Trophoblast cell (in vitro differentiated cells and primary cell): ENCODE measurements around the gene FGD3.

ENCODE experiments used
- DNase-seq, 2 donors: peaks; one replicate each; pipeline ENCODE4 v3.0.0-alpha.2; 2016
- H2AFZ ChIP-seq: 2 replicates; pipeline ENCODE4 v1.6.1; 2013; ENCODE audit warnings: low read length, moderate library complexity, mild to moderate bottlenecking; ENCODE audit not compliant: insufficient read depth, poor library complexity
- H2AK5ac ChIP-seq: 2 replicates; pipeline ENCODE4 v1.6.1; 2013; ENCODE audit warnings: mild to moderate bottlenecking, low read length
- H2BK120ac ChIP-seq: 2 replicates; pipeline ENCODE4 v1.6.1; 2013; ENCODE audit warnings: low read length, mild to moderate bottlenecking, moderate library complexity; ENCODE audit not compliant: insufficient read depth, poor library complexity
- H2BK12ac ChIP-seq: 2 replicates; pipeline ENCODE4 v1.6.1; 2013; ENCODE audit warnings: mild to moderate bottlenecking, low read length, moderate library complexity
- H2BK5ac ChIP-seq: 2 replicates; pipeline ENCODE4 v1.6.1; 2013; ENCODE audit warnings: low read length, low read depth, moderate library complexity, mild to moderate bottlenecking; ENCODE audit not compliant: poor library complexity
- H3K14ac ChIP-seq: 2 replicates; pipeline ENCODE4 v1.6.1; 2013; ENCODE audit warnings: mild to moderate bottlenecking, low read length
- H3K18ac ChIP-seq: 2 replicates; pipeline ENCODE4 v1.6.1; 2013; ENCODE audit warnings: mild to moderate bottlenecking, low read length
- H3K23ac ChIP-seq: 2 replicates; pipeline ENCODE4 v1.6.1; 2013; ENCODE audit warnings: low read length
- H3K27ac ChIP-seq: 2 replicates; pipeline ENCODE4 v1.5.1; 2013; ENCODE audit warnings: low read depth, mild to moderate bottlenecking, inconsistent platforms, low read length, moderate library complexity
- H3K27me3 ChIP-seq: 2 replicates; pipeline ENCODE4 v1.6.1; 2013; ENCODE audit warnings: inconsistent platforms, mild to moderate bottlenecking, low read length, moderate library complexity; ENCODE audit not compliant: insufficient read depth
- H3K36me3 ChIP-seq, 2 experiments: 1 replicate in 1 of 2; 2 replicates in 1 of 2; pipeline ENCODE4 v1.6.1; 2013; ENCODE audit warnings: low read length in 2 of 2, mild to moderate bottlenecking in 2 of 2, moderate library complexity in 1 of 2; ENCODE audit not compliant: insufficient read depth in 2 of 2, control insufficient read depth in 1 of 2
- H3K4ac ChIP-seq: 2 replicates; pipeline ENCODE4 v1.6.1; 2013; ENCODE audit warnings: low read depth, mild to moderate bottlenecking, low read length, moderate library complexity
- H3K4me1 ChIP-seq, 2 experiments: 1 replicate in 1 of 2; 2 replicates in 1 of 2; pipeline ENCODE4 v1.6.1; 2013; ENCODE audit warnings: low read length in 2 of 2, mild to moderate bottlenecking in 2 of 2, moderate library complexity in 1 of 2; ENCODE audit not compliant: insufficient read depth in 2 of 2, control insufficient read depth in 1 of 2
- H3K4me2 ChIP-seq: 2 replicates; pipeline ENCODE4 v1.6.1; 2013; ENCODE audit warnings: inconsistent platforms, mild to moderate bottlenecking, low read length, moderate library complexity
- H3K4me3 ChIP-seq: 2 replicates; pipeline ENCODE4 v1.5.1; 2013; ENCODE audit warnings: mild to moderate bottlenecking, low read depth, low read length, inconsistent platforms
- H3K79me1 ChIP-seq: one replicate; pipeline ENCODE4 v1.6.1; 2013; ENCODE audit warnings: low read length
- H3K79me2 ChIP-seq: 2 replicates; pipeline ENCODE4 v1.6.1; 2013; ENCODE audit warnings: low read length, mild to moderate bottlenecking; ENCODE audit not compliant: control insufficient read depth, insufficient read depth, poor library complexity
- H3K9ac ChIP-seq: 2 replicates; pipeline ENCODE4 v1.6.1; 2013; ENCODE audit warnings: mild to moderate bottlenecking, low read length
- H3K9me3 ChIP-seq: 2 replicates; pipeline ENCODE4 v1.6.1; 2013; ENCODE audit warnings: low read depth, mild to moderate bottlenecking, control low read depth, inconsistent platforms, low read length; ENCODE audit not compliant: insufficient read depth
- H4K12ac ChIP-seq: 2 replicates; pipeline ENCODE4 v1.6.1; 2013; ENCODE audit warnings: low read depth, mild to moderate bottlenecking, low read length, moderate library complexity
- H4K8ac ChIP-seq: 2 replicates; pipeline ENCODE4 v1.6.1; 2013; ENCODE audit warnings: low read depth, mild to moderate bottlenecking, low read length, moderate library complexity
- H4K91ac ChIP-seq: one replicate; pipeline ENCODE4 v1.6.1; 2013; ENCODE audit warnings: low read depth, mild to moderate bottlenecking, low read length, moderate library complexity
- WGBS: extraction: QIAGEN DNeasy Blood & Tissue Kit; methylation state at CpG from one replicate; pipeline ENCODE4 v1.1.7; 2013; ENCODE audit warnings: missing lambda C conversion rate; ENCODE audit not compliant: insufficient read length, insufficient coverage; ENCODE audit errors: extremely low coverage; 5-methylcytosine and 5-hydroxymethylcytosine counted together

Gene FGD3

GRCh38 chr9:92980085-92980745, 32.9 kb downstream of the FGD3 start:
- Histone ChIP-seq H3K18ac (no peak overlapping the region), H2AFZ (no peak overlapping the region), H2BK120ac (no peak overlapping the region), H3K14ac (no peak overlapping the region), H4K91ac (no peak overlapping the region), H3K79me2 (no peaks in the 10 kb centered on the region), H4K12ac (no peak overlapping the region), H2AK5ac (no peak overlapping the region), H3K4me2 (no peak overlapping the region), H3K23ac (no peak overlapping the region), H3K9ac (no peak overlapping the region), H2BK12ac (no peak overlapping the region), H3K4ac (no peak overlapping the region), H2BK5ac (no peak overlapping the region), H3K27me3 (no peaks in the 10 kb centered on the region), H3K4me1 (peaks cover 17 to 19% of the 10 kb centered on the region in 2 experiments), H4K8ac (no peak overlapping the region), H3K79me1 (peaks cover 18% of the 10 kb centered on the region), H3K9me3 (peaks cover 4% of the 10 kb centered on the region), H3K27ac (no peak overlapping the region), H3K36me3 (peaks cover 3% of the 10 kb centered on the region in 2 experiments), H3K4me3 (no peak overlapping the region)
- peak; percentile 52 to 70 for DNase-seq
- no CpG with 5 or more reads among the region's 7 CpGs for WGBS

DNA sequence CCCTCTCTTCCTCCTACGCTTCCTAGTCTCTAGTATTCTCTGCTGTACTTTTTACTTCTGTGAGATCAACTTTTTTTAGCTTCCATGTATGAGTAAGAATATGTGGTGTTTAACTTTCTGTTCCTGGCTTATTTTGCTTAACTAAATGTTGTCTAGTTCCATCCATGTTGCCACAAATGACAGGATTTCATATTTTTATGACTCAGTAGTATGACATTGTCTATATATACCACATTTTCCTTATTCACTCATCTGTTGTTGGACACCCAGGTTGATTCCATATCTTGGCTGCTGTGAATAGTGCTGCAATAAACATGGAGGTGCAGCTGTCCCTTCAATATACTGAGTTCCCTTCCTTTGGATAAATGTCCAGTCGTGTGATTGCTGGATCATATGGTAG, 34.8 kb downstream of the FGD3 start:
- H3K4me3 ChIP-seq, result no peak overlapping the region
- no peak overlapping the region for H4K8ac ChIP-seq
- H4K91ac ChIP-seq, result no peak overlapping the region
- H2BK120ac ChIP-seq, result no peak overlapping the region
- no peak overlapping the region for H4K12ac ChIP-seq
- no peaks in the 10 kb centered on the region for H3K79me2 ChIP-seq
- H3K36me3 ChIP-seq, result peaks cover 3% of the 10 kb centered on the region in 2 experiments
- no peak overlapping the region for H2AFZ ChIP-seq
- peaks cover 3% of the 10 kb centered on the region for H3K79me1 ChIP-seq
- no peak overlapping the region for H2BK5ac ChIP-seq
- no peak overlapping the region for H3K4ac ChIP-seq
- no peaks in the 10 kb centered on the region for H3K27me3 ChIP-seq
- no peak for DNase-seq
- peaks cover 4% of the 10 kb centered on the region for H3K9me3 ChIP-seq
- no peak overlapping the region for H3K9ac ChIP-seq
- no CpG with 5 or more reads among the region's 2 CpGs for WGBS
- no peak overlapping the region for H3K18ac ChIP-seq
- no peak overlapping the region for H3K4me2 ChIP-seq
- H3K14ac ChIP-seq, result no peak overlapping the region
- H3K23ac ChIP-seq, result no peak overlapping the region
- no peak overlapping the region for H2BK12ac ChIP-seq
- peaks cover under 1 to 3% of the 10 kb centered on the region in 2 experiments for H3K4me1 ChIP-seq
- no peak overlapping the region for H2AK5ac ChIP-seq
- no peak overlapping the region for H3K27ac ChIP-seq

DNA sequence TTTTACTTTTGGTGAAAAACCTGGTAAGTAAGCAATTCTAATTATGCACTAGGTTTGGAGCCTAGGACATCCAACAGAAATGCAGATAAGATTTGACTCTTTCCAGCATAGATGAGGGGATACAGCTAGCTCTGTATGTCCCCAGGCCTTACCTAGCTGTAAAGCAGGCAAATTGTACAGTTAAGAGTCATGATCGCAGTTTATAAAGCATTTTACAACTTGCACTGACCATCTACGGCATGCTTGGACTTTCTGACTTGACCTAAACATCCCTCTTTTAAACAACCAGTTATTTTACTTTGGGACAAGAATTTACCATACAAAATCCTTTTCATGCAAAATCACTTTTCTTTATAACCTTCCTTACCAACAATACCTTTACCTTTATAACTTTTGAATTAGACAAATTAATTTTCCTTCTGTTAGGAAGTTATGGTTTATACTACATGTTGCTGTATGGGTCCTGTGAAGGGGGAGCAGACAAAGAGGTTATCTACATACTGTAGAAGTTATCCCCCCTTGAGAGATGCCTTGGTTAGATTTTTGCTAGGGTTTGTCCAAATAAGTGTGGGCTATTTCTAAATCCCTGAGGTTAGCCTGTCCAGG, 36.8 kb downstream of the FGD3 start:
- H3K27me3 ChIP-seq, result no peaks in the 10 kb centered on the region
- DNase-seq, result no peak
- H3K9ac ChIP-seq, result no peak overlapping the region
- peaks cover 6 to 7% of the 10 kb centered on the region in 2 experiments for H3K4me1 ChIP-seq
- no peak overlapping the region for H4K8ac ChIP-seq
- H2BK12ac ChIP-seq, result no peak overlapping the region
- H3K14ac ChIP-seq, result no peak overlapping the region
- H2AFZ ChIP-seq, result no peak overlapping the region
- peaks cover 2% of the 10 kb centered on the region for H3K79me2 ChIP-seq
- no peak overlapping the region for H2AK5ac ChIP-seq
- peaks cover 9% of the 10 kb centered on the region for H3K79me1 ChIP-seq
- peaks cover 0 to 3% of the 10 kb centered on the region in 2 experiments for H3K36me3 ChIP-seq
- H4K12ac ChIP-seq, result no peak overlapping the region
- no CpG with 5 or more reads among the region's 2 CpGs for WGBS
- H3K9me3 ChIP-seq, result peaks cover 7% of the 10 kb centered on the region
- no peak overlapping the region for H3K4ac ChIP-seq
- no peak overlapping the region for H3K27ac ChIP-seq
- no peak overlapping the region for H3K18ac ChIP-seq
- H4K91ac ChIP-seq, result no peak overlapping the region
- no peak overlapping the region for H3K23ac ChIP-seq
- no peak overlapping the region for H2BK5ac ChIP-seq
- H3K4me2 ChIP-seq, result no peak overlapping the region
- H2BK120ac ChIP-seq, result no peak overlapping the region
- H3K4me3 ChIP-seq, result no peak overlapping the region

- H3K9ac ChIP-seq, result no peak overlapping the region
These were observed 37.7 kb downstream of the FGD3 start for GRCh38 chr9:92984976-92985375.

More at GRCh38 chr9:92984976-92985375, 37.7 kb downstream of the FGD3 start:
- no peak overlapping the region for H2BK5ac ChIP-seq
- H3K23ac ChIP-seq, result no peak overlapping the region
- peaks cover 7% of the 10 kb centered on the region for H3K9me3 ChIP-seq
- no peak for DNase-seq
- H3K27me3 ChIP-seq, result no peaks in the 10 kb centered on the region
- no peak overlapping the region for H3K4ac ChIP-seq
- H3K14ac ChIP-seq, result no peak overlapping the region
- WGBS, result no CpG with 5 or more reads among the region's 3 CpGs
- H2AK5ac ChIP-seq, result no peak overlapping the region
- H4K91ac ChIP-seq, result no peak overlapping the region
- H4K12ac ChIP-seq, result no peak overlapping the region
- no peak overlapping the region for H3K4me3 ChIP-seq
- H3K4me2 ChIP-seq, result no peak overlapping the region
- H3K79me2 ChIP-seq, result peaks cover 2% of the 10 kb centered on the region
- no peak overlapping the region for H4K8ac ChIP-seq
- peaks cover 10% of the 10 kb centered on the region for H3K79me1 ChIP-seq
- H2BK120ac ChIP-seq, result no peak overlapping the region
- H3K27ac ChIP-seq, result no peak overlapping the region
- peaks cover 0 to 3% of the 10 kb centered on the region in 2 experiments for H3K36me3 ChIP-seq
- peaks cover 6 to 7% of the 10 kb centered on the region in 2 experiments for H3K4me1 ChIP-seq
- no peak overlapping the region for H3K18ac ChIP-seq
- H2BK12ac ChIP-seq, result no peak overlapping the region
- no peak overlapping the region for H2AFZ ChIP-seq
